GM12801 (cell line): Measurements from ENCODE around the gene CDC14C.

Experiments used
- TF ChIP-seq, protein P1 (sequence below): IDR thresholded peaks from one replicate; pipeline ENCODE4 v1.5.1; 2011; ENCODE audit warnings: control low read depth; ENCODE audit not compliant: insufficient read length; ENCODE audit errors: extremely low read depth

CDC14C gene

DNA sequence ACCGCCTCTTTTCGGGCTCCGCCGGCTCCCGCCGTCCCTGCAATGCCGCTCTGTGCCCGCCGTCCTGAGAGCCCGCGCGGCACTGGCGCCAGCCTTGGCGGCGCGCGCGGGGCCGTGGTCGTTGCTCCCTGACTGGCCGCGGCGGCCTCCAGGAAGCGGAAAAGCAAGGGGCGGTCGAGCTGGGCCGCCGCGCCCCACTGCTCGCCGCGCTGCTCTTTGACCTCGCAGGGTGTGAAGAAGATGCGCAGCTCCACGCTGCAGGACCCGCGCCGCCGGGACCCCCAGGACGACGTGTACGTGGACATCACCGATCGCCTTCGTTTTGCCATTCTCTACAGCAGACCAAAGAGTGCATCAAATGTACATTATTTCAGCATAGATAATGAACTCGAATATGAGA lies at the start of gene CDC14C:
Gene CDC14C (plus strand): TSS at position 115 of the 400 bp plus-strand sequence. CDS start 126 bp downstream, at position 241.
- TF ChIP-seq, protein P1, sequence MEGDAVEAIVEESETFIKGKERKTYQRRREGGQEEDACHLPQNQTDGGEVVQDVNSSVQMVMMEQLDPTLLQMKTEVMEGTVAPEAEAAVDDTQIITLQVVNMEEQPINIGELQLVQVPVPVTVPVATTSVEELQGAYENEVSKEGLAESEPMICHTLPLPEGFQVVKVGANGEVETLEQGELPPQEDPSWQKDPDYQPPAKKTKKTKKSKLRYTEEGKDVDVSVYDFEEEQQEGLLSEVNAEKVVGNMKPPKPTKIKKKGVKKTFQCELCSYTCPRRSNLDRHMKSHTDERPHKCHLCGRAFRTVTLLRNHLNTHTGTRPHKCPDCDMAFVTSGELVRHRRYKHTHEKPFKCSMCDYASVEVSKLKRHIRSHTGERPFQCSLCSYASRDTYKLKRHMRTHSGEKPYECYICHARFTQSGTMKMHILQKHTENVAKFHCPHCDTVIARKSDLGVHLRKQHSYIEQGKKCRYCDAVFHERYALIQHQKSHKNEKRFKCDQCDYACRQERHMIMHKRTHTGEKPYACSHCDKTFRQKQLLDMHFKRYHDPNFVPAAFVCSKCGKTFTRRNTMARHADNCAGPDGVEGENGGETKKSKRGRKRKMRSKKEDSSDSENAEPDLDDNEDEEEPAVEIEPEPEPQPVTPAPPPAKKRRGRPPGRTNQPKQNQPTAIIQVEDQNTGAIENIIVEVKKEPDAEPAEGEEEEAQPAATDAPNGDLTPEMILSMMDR = no peak

DNA sequence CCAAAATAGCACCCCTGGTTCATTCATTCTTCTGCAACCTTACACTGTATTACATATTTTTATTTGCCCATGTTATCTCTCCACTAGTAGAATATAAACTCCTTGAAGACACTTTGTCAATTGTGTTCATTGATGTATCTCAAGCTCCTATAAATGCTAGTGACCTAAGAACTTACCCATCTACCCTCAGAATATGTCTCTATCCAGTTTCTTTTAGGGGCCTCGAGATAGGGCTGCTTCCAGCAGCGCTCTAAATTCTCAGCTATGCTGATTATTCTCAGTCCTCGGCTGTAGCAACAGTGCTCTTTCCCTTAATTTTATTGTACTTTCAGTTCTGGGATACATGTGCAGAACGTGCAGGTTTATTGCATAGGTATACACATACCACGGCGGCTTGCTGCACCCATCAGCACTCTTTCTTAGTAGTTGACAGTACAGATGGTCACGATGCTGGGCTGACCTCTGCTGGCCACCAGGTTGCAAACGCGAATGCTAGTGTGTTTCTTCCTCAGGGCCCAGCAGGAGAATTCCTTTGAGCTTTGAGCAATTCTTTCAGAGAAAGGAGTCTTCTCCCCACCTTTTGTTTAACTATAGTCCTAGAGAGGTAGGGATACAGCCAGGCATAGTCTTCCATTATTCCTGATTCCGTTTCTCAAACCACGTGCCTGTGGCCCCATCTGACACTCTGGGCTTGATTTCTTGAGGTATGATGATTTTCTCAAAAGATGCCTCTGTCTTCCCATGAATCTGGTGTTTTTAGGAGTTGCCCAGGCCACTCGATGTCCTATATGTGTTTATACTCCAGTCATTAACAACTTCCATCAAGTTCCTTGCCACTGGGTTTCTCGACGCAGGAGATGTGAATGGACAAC lies 49.1 kb upstream of the CDC14C start:
- TF ChIP-seq, protein P1 = no peak

DNA sequence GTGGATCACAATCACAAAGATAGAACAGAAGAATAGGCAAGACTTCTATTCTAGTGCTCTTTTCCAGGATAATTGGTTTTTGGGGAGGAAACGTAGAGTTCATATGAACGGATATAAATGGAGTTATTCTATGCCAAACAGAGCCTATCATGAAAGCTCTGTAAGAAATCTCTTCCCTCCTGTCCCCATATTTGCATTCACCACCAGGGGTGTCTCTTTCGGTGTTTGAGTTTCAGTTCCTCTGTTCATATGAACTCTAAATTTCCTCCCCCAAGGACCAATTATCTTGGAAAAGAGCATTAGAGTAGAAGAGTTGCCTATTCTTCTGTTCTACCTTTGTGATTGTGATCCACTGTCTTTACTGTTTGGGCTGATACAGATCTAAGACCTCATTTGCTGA lies 48.3 kb upstream of the CDC14C start:
- TF ChIP-seq, protein P1 = no peak

DNA sequence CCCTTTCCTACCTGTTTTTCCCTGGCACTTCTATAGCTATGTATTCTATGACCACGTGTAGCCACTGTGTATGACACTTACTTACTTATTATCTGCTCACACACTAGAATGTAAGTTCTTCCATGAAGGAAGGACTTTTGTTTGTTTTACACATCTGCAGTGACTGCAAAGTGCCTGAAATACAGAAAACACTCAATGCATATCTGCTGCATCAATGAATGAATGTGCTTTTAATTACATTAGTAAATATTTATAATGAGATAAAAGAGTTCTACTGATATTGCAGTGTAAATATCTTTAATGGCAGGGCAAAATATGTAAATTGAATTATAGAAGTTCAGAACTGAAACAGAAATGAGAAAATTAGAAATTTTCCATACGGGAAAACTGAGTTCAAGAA lies 43.5 kb upstream of the CDC14C start:
- TF ChIP-seq, protein P1 = no peak

DNA sequence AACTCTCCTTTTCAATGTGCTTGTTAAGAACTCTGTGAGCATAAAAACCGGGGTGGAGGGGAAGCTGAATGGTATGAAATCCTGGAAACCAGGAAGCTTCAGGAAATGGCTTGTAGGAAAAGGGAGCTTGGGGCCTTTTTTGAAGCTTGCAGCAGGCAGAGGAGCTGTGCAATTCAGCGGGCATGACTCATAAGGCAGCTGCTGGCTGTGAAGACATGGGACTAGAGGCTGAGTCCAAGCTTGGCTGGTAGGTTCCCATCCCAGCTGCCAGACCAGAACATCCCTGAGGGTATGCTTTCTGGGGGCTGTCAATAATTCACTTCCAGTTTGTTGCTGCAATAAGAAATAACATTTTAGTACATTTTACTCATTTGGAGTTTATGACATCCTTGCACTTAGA lies 36.8 kb upstream of the CDC14C start:
- TF ChIP-seq, protein P1 = no peak

DNA sequence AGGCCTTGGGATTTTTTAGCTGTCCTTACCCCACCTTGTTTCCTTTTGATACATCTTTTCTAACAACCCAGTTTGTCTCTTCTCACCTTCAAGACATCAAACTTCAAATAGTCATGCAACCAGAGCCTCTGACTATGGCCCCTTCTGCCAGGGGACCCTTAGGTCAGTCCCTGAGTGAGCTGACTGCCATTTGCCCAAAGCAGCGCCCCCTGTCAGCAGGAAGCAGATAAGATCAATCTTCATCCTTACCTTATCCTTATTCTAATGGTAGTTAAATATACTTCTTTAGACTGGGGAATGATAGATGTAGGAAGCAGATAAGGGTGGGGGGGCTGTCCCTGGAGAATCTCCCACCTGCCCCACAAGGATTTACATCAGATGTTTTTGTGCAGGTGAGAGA lies 29.8 kb upstream of the CDC14C start:
- TF ChIP-seq, protein P1 = no peak

DNA sequence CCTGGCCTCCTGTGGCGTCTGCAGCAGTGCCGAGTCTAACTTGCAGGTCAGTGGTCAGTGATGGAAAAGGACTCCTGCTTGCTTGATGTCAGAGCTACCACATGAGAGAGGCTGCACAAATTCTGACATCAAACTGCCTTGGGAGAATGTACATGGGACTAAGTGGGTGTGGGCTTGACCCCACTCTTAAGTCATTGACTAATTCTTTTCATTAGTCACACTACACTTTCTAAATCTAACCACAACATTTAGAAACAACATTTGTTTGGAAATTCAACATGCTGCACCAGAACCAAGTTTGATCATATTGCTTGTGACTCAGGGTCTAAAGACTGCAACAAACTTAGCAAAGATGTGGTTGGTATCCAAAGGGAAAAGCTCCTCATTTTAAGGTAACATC lies 24.4 kb upstream of the CDC14C start:
- TF ChIP-seq, protein P1 = no peak
